Left ventricle myocardium inferior (tissue), 1 donor: Measurements from ENCODE around the gene KANK4. TPM values are rescaled to one million over a fixed set of nuclear protein-coding genes. Genes with fewer than 3 reads are reported as not detected.

Experiments
- DNase-seq: peaks from one replicate; pipeline ENCODE4 v3.0.0-alpha.2; 2020
- H3K27ac ChIP-seq: fragments of 200-600 bp; replicated peaks from 2 replicates; pipeline ENCODE4 v1.8.0; 2021
- H3K27me3 ChIP-seq: fragments of 200-600 bp; 2 replicates; pipeline ENCODE4 v1.8.0; 2021; ENCODE audit warnings: low read depth
- H3K36me3 ChIP-seq: fragments of 200-600 bp; 2 replicates; pipeline ENCODE4 v1.8.0; 2021
- H3K4me1 ChIP-seq: fragments of 200-600 bp; 2 replicates; pipeline ENCODE4 v1.8.0; 2021
- H3K4me3 ChIP-seq: fragments of 200-600 bp; 2 replicates; pipeline ENCODE4 v1.8.0; 2021; ENCODE audit warnings: mild to moderate bottlenecking, moderate library complexity
- H3K9me3 ChIP-seq: fragments of 200-600 bp; replicated peaks from 2 replicates; pipeline ENCODE4 v1.8.0; 2021
- intact Hi-C: fragments of 100-400 bp; cut with micrococcal nuclease; formaldehyde crosslinking; loops from one replicate; pipeline ENCODE4 v1.11.0; 2022
- total RNA-seq: library from RNA; stranded (reverse); fragmentation: NEBNext Ultra II Directional; extraction: Animal tissue kit (Norgen Biotek cat#: 25700); gene quantifications from one replicate; pipeline ENCODE4 v1.2.1, GENCODE V29; 2021
- TF ChIP-seq, protein P1 (sequence below): fragments of 200-600 bp; IDR thresholded peaks from 2 replicates; pipeline ENCODE4 v1.8.0; 2021; ENCODE audit warnings: antibody characterized with exemption, mild to moderate bottlenecking, borderline replicate concordance
- donor health status: DM: no; HTN: yes; CAD: no; lungs with severe emphysema.

Gene KANK4
- total RNA-seq, 1 donor from 2014 or later = 0.11 TPM

DNA sequence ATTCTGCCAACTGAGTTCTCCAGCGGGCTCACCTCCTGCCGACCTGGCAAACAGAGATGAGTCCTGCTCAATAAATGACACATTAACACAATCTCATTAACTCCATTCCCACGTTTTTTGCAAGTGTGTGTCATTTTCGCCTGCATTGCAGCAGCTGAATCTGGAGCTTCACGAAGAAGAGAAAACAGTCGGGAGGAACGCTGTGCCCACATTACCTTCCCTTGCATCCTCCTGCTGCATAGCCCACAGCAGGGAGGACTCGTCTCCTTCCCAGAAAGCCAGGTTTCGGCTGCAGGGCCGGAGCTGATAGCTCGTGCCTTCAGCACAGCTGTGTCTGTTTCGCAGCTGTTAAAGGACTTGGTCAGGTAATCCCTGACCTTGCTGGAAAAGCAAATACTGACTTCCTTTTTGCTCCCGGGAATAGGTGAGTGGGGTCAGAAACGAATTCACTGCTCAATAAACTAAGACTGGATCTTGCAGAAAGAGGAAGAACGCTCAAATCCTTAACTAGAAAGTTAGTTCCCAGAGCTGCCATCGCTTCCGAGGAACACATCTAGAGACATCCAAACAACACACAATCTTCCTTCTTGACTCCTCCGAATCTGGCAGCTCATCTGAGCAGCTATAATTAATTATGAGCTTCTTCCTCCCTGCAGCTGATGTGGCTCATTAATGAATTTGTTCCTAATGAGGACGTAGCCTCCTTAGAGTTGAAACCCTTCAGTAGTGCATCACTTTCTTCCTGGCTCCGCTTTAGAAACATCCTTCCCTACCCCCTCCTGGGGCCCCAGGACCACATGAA, 33.0 kb downstream of the KANK4 start:
- peaks cover 72% of the 10 kb centered on the region for H3K27me3 ChIP-seq
- intact Hi-C loops = no loop called here

DNA sequence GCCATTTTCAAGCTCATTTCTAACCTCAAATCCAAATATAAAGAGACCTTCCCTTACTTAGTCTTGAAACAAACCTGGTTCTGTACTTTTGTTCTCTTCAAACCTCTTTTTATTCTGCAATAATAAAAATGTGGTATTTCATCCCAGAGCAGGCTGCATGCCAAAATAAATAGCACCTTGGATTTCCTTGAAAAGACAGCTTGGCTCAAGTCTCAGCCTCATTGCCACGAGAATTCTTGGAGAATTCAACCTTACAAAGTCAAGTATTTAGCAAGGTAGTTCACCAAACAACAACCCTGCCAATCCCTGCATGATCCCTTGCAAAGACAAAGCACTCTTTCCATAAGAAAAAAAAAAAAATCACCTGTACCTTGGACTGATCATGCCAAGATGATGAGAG, 33.8 kb downstream of the KANK4 start:
- no peak overlapping the region for H3K27ac ChIP-seq
- DNase-seq = no peak
- no peaks in the 10 kb centered on the region for H3K36me3 ChIP-seq
- H3K4me1 ChIP-seq = peaks cover 14% of the 10 kb centered on the region
- peaks cover 7% of the 10 kb centered on the region for H3K9me3 ChIP-seq
- intact Hi-C loops = no loop called here
- TF ChIP-seq, protein P1, sequence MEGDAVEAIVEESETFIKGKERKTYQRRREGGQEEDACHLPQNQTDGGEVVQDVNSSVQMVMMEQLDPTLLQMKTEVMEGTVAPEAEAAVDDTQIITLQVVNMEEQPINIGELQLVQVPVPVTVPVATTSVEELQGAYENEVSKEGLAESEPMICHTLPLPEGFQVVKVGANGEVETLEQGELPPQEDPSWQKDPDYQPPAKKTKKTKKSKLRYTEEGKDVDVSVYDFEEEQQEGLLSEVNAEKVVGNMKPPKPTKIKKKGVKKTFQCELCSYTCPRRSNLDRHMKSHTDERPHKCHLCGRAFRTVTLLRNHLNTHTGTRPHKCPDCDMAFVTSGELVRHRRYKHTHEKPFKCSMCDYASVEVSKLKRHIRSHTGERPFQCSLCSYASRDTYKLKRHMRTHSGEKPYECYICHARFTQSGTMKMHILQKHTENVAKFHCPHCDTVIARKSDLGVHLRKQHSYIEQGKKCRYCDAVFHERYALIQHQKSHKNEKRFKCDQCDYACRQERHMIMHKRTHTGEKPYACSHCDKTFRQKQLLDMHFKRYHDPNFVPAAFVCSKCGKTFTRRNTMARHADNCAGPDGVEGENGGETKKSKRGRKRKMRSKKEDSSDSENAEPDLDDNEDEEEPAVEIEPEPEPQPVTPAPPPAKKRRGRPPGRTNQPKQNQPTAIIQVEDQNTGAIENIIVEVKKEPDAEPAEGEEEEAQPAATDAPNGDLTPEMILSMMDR = no peak
- H3K27me3 ChIP-seq = peaks cover 71% of the 10 kb centered on the region
- H3K4me3 ChIP-seq = no peak overlapping the region

More for the DNA sequence above, 33.0 kb downstream of the KANK4 start:
- DNase-seq = no peak
- TF ChIP-seq, protein P1 = no peak
- Histone ChIP-seq H3K4me3 (peak overlapping the region; percentile 32), H3K36me3 (no peaks in the 10 kb centered on the region), H3K9me3 (peaks cover 2% of the 10 kb centered on the region), H3K27ac (no peak overlapping the region), H3K4me1 (peaks cover 14% of the 10 kb centered on the region)

- H3K4me1 ChIP-seq = peaks cover 14% of the 10 kb centered on the region
- intact Hi-C loops = no loop called here
- H3K27me3 ChIP-seq = peaks cover 69% of the 10 kb centered on the region
- TF ChIP-seq, protein P1 = no peak
- H3K4me3 ChIP-seq = no peak overlapping the region
- H3K27ac ChIP-seq = no peak overlapping the region
- peaks cover 7% of the 10 kb centered on the region for H3K9me3 ChIP-seq
- no peak for DNase-seq
- H3K36me3 ChIP-seq = no peaks in the 10 kb centered on the region
These were observed 35.2 kb downstream of the KANK4 start for GRCh38 chr1:62283986-62284385.

- intact Hi-C loops = no loop called here
- H3K36me3 ChIP-seq = no peaks in the 10 kb centered on the region
- H3K9me3 ChIP-seq = peaks cover 7% of the 10 kb centered on the region
- no peak for DNase-seq
- TF ChIP-seq, protein P1 = no peak
- peaks cover 14% of the 10 kb centered on the region for H3K4me1 ChIP-seq
- no peak overlapping the region for H3K4me3 ChIP-seq
- H3K27me3 ChIP-seq = peaks cover 64% of the 10 kb centered on the region
- no peak overlapping the region for H3K27ac ChIP-seq
These were observed 36.1 kb downstream of the KANK4 start for GRCh38 chr1:62282909-62283755.

DNA sequence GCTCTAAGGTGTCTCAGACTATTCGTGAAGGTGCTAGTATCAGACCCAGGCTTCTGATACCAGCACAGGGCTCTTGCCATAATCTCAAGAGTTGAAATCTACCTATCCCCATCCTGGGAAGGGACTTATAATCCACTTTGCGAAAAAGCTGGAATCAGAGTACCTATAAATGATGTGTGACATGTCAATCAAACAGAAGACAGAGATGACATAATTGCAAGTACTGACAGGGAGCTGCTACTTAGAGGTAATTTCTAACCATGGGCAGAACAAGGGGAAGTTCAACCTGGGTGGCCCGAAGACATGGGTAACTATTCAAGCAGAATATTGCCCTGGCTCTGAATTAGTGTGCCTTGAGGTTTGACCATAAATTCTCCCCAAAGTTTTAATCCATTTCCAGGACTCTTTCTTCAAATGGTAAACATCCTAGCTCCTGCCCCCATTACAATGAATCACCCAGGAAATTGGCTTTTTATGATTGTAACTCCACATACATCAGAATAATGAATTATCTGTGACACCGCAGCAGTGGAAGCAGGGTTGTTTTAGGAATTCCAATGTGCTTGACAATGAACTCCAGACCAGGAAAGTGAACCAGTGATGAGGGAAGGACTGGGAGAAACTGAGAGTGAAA, 37.2 kb downstream of the KANK4 start:
- peaks cover 54% of the 10 kb centered on the region for H3K27me3 ChIP-seq
- intact Hi-C loops = no loop called here
- TF ChIP-seq, protein P1 = no peak
- DNase-seq = no peak
- H3K27ac ChIP-seq = no peak overlapping the region
- peaks cover 16% of the 10 kb centered on the region for H3K9me3 ChIP-seq
- H3K4me3 ChIP-seq = no peak overlapping the region
- peaks cover 14% of the 10 kb centered on the region for H3K4me1 ChIP-seq
- H3K36me3 ChIP-seq = no peaks in the 10 kb centered on the region
